GM12872 (cell line): ENCODE results near the gene NMUR1.

ENCODE experiments used
- TF ChIP-seq, protein P1 (sequence below): IDR thresholded peaks from 3 replicates; pipeline ENCODE4 v1.5.1; 2011; ENCODE audit warnings: low read depth, mild to moderate bottlenecking, low read length, moderate library complexity; ENCODE audit not compliant: insufficient read depth

Gene NMUR1

DNA sequence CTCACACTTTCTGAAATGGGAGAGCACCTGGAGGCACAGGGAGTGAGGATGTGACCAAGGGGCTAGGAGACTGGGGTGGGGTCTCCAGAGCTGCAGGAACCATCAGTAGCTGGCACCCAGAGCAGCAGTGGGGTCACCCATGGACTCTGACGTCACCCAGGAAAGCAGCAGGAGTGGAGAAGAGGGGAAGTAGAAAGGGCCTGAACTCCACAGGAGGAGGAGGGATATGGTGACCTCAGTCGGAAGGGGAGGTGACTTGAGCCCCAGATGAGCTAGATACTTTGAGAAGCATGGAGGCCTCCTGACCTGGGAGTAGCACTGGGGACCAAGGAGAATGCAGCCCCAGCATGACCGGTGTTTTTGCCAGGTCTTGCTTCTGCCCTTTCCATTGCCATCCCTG lies 8.8 kb downstream of the NMUR1 start:
- TF ChIP-seq, protein P1, sequence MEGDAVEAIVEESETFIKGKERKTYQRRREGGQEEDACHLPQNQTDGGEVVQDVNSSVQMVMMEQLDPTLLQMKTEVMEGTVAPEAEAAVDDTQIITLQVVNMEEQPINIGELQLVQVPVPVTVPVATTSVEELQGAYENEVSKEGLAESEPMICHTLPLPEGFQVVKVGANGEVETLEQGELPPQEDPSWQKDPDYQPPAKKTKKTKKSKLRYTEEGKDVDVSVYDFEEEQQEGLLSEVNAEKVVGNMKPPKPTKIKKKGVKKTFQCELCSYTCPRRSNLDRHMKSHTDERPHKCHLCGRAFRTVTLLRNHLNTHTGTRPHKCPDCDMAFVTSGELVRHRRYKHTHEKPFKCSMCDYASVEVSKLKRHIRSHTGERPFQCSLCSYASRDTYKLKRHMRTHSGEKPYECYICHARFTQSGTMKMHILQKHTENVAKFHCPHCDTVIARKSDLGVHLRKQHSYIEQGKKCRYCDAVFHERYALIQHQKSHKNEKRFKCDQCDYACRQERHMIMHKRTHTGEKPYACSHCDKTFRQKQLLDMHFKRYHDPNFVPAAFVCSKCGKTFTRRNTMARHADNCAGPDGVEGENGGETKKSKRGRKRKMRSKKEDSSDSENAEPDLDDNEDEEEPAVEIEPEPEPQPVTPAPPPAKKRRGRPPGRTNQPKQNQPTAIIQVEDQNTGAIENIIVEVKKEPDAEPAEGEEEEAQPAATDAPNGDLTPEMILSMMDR: no peak

DNA sequence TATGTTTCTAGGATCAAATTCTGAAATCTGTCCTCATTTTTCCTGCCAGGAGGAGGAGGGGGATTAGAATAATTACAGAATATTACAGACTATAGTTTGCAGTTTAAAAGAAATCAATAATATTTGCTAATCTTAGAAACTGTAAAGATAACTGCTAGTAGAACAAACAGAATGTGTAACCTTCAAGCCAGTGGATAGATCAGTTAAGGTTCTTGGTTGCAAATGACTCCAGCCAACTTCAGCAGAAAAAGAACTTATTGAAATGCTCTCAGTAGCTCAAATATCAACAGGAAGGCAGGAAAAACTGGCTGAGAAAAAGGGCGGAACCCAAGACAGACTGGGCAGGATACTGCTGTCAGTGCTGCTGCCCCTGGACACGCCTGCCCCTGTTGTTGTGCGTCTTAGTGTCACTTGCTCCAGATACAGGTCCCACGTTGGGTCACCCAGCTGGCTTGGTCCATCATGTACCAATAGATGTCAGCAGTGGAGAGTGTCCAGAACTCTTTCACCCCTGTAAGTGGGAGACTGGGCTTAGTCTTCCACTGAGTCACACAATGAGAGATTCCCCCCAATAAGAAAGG lies 10.2 kb downstream of the NMUR1 start:
- TF ChIP-seq, protein P1: no peak

DNA sequence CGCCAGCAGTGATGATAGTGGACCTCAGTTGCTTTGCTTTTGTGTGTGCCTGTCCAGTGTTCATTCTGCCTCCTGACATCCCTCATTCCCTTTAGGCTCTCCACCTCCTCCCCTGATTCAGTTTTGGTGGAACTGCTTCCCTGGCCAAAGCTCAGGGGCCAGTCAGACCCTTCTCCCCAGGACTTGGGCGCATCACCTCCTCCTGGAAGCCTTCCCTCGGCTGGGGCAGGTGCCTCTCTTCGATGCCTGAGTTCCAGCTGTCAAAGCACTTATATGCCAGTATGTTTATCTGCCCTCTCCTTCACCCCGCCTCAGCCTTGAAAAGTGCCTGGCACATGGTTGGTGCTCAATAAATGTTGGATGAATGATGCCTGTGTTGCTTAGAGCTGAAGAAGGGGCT lies 11.5 kb downstream of the NMUR1 start:
- TF ChIP-seq, protein P1: no peak

DNA sequence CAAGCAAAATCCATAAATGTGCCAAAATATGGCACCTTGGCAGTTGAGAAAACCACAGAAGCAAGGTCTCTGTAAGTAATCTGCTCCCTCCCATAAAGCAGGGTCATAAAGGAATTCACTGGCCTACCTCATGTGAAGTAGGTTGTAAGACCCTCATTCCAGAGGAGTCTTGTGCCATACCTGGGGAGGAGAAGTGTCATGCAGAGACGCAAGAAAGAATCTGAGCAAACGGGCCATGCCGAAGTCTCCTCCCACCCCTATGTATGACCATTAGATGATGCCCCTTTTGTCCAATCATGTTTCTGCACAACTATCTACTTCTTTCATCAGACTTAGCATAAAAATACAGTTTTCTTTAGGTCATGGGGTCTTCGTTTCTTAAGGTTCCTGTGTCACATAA lies 14.6 kb downstream of the NMUR1 start:
- TF ChIP-seq, protein P1: no peak

DNA sequence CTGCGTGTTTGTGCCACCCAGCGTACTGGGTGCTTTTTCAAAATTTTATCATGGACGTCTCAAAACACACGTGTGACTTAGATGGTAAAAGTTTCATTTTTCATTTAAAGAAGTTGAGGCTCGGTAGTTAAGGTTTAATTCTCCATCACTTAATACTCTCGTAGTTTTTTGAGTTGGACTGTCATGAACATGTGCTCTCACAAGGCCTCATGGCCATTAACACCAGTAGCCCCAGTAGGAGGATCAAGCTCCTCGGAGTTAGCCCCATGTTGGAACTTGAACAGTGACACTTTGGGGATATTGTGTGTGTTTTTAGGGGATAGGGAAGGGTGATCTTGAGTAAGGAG lies 15.3 kb downstream of the NMUR1 start:
- TF ChIP-seq, protein P1: no peak

- TF ChIP-seq, protein P1: no peak
Observed at GRCh38 chr2:231514225-231514950, 15.9 kb downstream of the NMUR1 start.

DNA sequence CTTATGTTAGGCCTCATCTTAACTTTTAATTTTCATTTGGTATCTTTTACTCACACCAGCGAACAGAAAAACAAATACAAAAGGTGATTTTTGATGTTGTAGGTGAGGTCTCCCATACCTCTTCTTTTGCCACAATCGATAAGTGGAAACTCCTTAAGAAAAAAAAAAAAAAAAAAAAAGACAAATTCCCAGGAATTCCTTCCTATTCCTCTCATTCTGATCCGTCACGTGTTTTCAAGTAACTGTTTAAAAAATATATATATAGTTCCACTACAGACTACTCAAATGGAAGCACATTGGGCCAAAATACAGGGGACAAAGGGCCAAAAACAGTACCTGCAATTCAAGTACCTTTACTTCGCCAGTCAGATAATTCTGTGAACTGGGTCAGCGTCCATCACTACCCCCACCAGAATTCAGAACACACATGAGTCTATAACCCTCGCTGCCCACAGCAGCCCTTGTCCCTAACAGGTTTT lies 16.5 kb downstream of the NMUR1 start:
- TF ChIP-seq, protein P1: no peak
